Activated CD4-positive, alpha-beta T cell treated with anti-CD3 and anti-CD28 coated beads, Interleukin-2, amount 50 U/mL, for 4 hours (primary cell): ENCODE measurements around the gene SYCN.

Experiments
- DNase-seq, 2 experiments: peaks; one replicate each; pipeline ENCODE4 v3.0.0-alpha.2; 2020

SYCN gene

GRCh38 chr19:39192846-39193245 is 11.2 kb downstream of the SYCN start:
- DNase-seq, result no peak

DNA sequence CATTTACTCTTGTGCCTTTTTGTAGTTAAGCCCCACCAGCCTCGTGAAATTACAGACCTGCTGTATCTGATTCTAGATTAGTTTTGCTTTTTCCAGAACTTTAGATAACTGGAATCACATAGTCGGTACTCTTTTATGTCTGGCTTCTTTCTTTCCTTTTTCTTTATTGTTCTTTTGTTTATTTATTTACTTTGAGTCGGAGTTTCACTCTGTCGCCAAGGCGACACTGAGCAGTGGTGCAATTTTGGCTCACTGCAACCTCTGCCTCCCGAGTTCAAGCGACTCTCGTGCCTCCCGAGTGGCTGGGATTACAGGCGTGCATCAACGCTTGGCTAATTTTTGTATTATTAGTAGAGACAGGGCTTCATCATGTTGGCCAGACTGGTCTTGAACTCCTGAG is 13.3 kb downstream of the SYCN start:
- DNase-seq, result no peak

DNA sequence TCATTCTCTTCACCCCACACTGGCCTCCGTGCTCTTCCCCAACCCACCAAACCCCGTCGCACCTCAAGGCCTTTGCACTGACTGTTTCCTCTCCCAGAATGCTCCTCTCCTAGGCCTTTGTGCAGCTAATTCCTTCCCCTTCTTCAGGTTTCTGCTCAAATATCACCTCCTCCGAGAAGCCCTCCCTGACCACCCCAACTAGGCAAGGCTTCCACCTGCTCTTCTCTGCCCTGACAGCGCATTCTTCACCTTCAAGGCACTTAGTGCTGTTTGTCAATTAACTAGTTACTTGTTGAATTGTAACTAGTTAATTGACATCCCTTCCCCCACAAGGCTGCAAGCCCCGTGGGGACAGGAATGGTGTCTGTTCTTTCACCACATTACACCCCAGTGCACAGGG is 15.1 kb downstream of the SYCN start:
- DNase-seq, result no peak

GRCh38 chr19:39187552-39187943 is 16.5 kb downstream of the SYCN start:
- no peak for DNase-seq

- no peak for DNase-seq
Observed at GRCh38 chr19:39186391-39186790, 17.7 kb downstream of the SYCN start.

- no peak for DNase-seq
Observed at GRCh38 chr19:39183104-39183503, 21.0 kb downstream of the SYCN start.

DNA sequence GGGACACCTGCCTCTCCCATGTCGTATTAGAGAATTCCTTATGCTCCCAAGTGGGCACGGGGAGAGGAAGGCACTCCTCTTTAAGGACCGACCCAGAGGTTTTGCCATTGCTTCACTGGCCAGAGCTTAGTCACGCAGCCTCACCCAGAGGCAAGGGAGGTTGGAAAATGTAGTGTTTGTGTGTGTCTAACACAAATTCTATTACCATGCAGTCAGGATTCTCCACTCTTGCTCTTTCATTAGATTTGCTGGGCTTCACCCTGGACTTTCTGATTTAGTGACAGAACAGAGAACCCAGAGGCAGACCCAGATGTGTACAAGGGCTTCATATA is 21.9 kb downstream of the SYCN start:
- no peak for DNase-seq

DNA sequence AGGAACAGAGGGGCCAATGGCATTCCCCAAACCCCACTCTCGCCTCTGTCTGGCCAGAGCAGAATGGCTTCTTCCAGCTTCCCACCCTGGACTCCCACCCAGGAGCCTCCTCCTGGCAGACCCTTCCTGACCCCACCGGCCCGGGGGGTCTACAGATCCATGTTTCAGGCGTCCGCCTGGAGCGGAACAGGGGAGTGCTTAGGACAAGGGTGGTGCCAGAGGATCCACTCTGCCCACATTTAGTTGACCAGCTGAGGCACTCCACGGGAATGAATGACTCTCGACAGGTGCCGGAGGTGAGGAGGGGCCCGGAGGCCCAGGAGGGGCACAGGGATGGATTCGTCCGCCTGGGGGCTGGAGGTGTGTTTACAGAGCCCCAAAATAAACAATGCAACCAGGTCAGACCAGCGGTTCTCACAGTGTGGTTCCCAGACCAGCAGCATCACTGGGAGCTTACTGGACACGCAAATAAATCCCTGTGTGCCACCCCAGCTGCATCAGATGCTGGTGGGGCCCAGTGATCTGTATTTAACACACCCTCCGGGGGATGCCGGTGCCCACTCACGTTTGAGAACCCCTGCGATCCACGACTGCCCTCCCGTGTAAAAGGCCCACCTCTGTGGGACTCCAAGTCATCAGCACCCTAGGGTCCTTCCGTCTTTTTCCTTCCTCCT is 22.4 kb downstream of the SYCN start:
- DNase-seq, result no peak

DNA sequence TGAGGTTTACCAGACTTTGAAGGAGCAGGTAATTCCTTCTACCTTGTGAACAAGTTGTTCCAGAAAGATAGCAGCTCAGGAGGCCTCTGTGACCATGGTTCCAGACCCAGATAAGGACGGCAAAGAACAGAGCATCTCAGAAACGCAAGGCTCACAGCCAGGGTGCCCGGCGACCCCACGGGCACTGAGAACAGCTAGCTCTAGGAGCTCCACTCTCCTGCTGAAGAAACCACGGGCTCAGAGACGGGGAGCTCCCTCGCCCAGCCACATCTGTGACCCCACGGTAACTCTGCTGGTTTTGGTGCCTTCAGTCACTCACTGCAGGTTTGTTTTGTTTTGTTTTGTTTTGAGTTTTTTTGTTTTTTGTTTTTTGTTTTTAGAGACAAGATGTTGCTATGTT is 23.3 kb downstream of the SYCN start:
- DNase-seq, result no peak

DNA sequence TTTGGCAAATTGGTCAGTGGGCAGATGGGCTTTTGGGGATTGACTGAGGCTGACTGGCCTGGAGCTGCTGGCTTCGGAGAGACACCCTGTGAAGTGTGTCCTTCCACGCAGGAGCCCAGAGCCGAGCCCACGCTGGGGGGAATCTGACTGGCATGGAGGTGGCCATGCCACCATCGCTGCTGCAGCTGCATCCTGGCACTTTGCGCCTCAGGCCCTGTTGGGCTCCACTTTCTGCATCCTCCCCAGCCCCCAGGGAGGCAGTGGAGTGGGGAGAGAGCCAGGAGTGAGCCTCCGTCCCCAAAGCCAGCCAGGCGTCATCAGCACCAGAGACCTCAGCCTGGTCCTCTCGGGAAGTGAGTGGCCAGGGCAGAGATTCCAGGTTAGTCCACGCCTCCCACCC is 24.3 kb downstream of the SYCN start:
- DNase-seq, result no peak

GRCh38 chr19:39178296-39179006 is 25.6 kb downstream of the SYCN start:
- DNase-seq, result no peak

- no peak for DNase-seq
Observed at GRCh38 chr19:39177736-39178135, 26.3 kb downstream of the SYCN start.

DNA sequence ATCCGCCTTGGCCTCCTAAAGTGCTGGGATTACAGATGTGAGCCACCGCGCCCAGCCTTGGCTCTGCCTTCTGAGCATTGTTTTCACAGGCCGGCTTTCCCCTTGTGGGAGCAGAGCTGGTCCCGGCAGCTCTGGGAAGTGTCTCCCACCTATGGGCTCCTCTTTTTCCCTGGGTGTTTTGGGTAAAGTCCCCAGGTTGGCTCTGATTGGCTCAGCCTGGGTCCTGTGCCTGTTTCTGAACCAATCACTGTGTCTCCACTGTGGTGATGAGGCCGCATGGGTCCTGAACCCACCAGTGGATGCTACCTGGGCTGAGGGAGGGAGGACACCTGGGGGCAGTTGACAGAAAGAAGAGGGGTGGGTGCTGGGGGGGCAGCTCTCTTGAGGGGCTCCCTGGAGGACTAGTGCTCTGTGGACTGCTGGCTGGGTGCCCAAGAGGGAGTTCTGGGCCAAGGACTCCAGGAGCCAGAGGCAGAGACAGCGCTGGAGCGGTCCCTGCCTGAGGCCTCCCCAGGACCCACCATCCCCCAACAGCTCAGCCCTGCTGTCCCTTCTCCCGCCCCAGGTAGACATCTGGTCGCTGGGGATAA is 26.9 kb downstream of the SYCN start:
- DNase-seq, result no peak

DNA sequence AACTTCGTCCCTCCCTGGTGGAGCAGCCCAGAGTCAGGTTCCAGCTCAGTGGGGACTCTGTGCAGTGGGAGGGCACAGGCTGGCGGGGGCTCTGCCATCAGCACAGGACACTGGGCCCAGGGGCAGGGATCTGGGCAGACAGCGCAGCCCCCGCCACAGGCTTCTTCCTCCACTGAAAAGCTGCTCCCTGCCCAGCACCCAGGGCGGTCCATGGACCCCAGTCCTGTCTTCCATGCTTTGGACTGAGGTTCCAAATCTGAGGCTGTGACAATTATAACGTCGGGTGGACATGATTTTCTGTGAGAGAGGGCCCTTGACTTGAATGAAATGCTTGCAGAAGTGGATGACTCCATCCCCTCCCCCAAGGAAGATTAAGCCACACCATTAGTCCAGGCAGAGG is 28.5 kb downstream of the SYCN start:
- no peak for DNase-seq

- no peak for DNase-seq
Observed at GRCh38 chr19:39174558-39175544, 29.2 kb downstream of the SYCN start.

DNA sequence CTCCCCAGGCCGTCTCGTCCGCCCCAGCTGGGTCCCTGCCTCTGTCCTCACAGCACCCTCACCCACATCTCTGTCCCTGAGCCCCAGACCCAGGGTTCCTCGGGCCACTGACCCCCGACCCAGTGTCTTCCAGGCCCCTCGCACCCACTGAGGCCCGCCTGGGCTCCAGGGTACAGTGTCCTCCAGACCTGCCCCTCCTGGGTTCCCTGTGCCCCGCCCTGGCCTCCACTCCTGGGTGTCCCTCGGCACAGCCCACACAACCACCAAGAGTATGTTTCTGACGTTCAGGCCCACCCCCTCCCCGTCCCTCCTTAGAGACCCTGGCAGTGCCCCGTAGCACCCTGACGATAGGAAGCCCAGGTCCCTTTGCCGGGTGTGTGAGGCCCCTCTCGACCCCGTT is 29.9 kb downstream of the SYCN start:
- DNase-seq, result no peak

GRCh38 chr19:39173502-39173991 is 30.5 kb downstream of the SYCN start:
- no peak for DNase-seq

DNA sequence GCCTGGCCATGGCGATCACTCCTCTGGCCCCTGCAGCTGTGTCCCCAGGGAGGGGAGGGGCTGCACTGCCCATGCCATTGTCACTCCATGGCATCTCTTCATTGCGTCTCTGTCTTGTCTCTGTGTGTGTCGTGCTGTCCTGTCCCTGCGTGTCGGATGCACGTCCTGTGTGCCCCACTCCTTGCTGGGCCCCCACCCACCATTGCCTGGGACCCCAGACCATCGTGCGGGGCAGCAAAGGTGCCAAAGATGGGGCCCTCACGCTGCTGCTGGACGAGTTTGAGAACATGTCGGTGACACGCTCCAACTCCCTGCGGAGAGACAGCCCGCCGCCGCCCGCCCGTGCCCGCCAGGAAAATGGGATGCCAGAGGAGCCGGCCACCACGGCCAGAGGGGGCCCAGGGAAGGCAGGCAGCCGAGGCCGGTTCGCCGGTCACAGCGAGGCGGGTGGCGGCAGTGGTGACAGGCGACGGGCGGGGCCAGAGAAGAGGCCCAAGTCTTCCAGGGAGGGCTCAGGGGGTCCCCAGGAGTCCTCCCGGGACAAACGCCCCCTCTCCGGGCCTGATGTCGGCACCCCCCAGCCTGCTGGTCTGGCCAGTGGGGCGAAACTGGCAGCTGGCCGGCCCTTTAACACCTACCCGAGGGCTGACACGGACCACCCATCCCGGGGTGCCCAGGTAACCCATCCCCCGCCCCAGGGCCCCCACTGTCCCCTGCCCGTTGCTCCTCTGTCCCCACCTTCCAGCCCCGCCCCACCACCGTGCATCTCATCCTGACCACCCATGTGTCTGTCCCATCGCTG is 31.2 kb downstream of the SYCN start:
- no peak for DNase-seq

- DNase-seq, result no peak
Observed at GRCh38 chr19:39171479-39172465, 32.3 kb downstream of the SYCN start.

- DNase-seq, result no peak
Observed at GRCh38 chr19:39170386-39171231, 33.5 kb downstream of the SYCN start.
